Right lung (tissue), 5 donors: ENCODE data around the gene SIGLEC5. TPM values are rescaled to one million over a fixed set of nuclear protein-coding genes. Genes with fewer than 3 reads are reported as not detected.

ENCODE experiments used
- DNase-seq, 2 donors: peaks; one replicate each; pipeline ENCODE4 v3.0.0-alpha.2; 2013
- polyA plus RNA-seq, 5 donors: library from polyadenylated mRNA; unstranded; fragments of 120-200 nt; gene quantifications; one replicate each; pipeline versions ENCODE4 v1.2.1 to v1.2.3, GENCODE V29; 2013; ENCODE audit warnings: inconsistent platforms in 1 of 5, low replicate concordance in 1 of 5; ENCODE audit not compliant: insufficient read length in 5 of 5, insufficient read depth in 1 of 5

The SIGLEC5 gene
- polyA plus RNA-seq, 5 donors = 0.31 to 1.2 (median 0.50) TPM; not detected in 1

DNA sequence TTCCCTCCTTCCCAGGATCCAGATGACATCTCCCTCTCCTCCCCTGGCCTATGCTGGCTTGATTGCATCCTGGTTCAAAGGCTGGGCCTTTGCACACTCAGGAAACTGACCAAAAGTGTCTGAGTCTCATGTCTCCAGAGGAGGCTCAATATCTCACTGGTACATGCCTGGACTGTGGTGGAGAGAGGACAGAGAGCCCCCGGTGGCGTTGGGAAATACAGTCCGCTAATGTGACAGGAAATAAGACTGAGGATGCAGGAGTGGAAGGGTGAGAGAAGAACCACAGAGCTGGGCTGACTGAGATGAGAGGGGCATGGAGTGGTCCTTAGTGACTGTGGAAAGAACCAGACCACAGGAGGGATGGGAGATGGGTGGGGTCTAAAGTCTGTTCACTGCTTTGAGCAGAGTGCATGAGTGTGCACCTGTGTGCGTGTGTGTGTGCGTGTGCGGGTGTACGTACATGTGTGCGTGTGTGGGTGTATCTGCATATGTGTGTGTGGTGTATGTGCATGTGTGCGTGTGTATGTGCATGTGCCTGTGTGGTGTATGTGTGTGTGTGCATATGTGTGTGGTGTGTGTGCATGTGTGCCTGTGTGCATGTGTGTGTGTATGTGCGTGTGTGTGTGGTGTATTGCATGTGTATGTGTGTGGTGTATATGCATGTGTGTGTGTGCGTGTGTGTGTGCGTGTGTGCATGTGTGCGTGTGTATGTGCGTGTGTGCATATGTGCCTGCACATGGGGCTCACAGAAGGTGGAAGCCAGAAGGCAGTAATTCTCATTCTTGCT is 1.9 kb downstream of the SIGLEC5 start:
- no peak for DNase-seq

DNA sequence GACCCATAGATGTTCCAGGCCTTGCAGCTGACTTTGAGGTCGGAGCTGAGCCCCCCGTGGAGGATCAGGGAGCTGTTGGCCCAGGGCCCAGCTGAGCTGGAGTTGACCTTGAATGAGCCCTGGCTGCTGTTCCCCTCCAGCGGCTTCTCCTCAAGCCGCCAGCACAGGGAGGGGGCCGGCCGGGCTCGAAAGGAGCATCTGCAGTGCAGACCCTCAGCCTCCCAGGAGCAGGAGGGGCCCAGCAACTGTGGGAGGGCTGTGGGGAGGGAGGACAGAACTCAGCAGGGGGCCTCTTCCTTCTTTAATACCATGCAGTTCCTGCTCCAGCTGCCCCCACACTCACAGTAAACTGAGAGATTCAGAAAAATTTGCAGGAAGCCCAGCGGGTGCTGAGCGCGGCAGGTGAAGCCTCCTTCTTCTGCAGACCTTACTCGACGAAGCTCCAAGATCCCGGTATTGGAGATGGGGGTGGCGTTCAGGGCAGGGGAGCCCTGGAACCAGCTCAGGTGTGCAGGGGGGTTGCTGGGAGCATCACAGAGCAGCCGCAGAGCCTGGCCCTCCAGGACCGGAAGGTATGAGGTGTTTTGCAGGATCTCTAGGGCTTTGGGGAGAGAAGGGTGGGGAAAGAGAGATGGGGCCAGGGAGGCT is 2.6 kb downstream of the SIGLEC5 start:
- DNase-seq = no peak

DNA sequence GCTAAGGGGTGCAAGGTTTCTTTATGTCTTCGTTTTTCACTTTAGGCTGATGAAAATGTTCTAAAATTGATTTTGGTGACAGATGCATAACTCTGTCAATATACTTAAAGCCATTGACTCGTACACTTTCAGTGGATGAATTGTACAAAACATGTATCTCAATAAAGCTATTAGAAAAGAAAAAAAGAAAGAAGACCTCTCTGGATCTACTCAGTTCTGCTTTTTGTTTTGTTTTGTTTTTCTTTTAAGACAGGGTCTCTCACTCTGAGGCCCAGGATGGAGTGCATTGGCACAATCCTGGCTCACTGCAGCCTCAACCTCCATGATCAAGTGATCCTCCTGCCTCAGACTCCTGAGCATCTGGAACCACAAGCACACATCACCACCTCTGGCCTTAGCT is 3.5 kb downstream of the SIGLEC5 start:
- no peak for DNase-seq

DNA sequence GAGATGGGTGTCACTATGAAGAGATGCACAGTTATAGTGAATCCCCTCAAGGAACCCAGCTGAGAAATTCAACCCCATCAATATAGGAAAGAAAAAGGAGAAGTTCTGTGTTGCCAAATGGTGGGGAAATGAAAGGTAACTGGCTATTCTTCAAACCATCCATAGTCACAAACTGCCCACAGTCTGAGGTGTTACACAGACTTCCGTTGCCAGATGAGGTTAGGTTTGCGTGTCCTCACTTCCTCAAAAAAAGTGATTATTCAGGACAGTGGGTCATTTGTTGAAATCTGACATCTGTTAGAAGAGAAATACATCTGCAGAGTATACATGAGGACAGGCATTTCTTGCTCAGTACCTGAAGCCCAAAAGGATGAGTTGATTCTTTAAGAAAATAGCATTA is 9.0 kb downstream of the SIGLEC5 start:
- DNase-seq = no peak

DNA sequence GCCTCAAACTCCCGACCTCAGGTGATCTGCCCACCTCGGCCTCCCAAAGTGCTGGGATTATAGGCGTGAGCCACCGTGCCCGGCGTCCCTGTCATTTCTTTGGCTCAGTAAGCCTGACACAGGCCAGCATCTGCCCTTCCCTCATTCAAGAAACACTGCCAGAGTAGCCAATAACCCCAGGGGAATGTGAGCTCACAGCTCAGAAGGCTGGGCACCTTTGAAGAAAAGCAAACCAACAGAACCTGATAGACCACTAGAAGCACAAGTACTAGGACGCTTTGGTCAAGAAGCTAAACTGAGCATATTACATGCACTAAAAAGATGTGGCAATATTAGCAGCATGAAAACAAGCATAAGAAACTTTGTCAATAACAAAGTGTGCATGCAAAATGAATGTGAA is 14.2 kb downstream of the SIGLEC5 start:
- no peak for DNase-seq

DNA sequence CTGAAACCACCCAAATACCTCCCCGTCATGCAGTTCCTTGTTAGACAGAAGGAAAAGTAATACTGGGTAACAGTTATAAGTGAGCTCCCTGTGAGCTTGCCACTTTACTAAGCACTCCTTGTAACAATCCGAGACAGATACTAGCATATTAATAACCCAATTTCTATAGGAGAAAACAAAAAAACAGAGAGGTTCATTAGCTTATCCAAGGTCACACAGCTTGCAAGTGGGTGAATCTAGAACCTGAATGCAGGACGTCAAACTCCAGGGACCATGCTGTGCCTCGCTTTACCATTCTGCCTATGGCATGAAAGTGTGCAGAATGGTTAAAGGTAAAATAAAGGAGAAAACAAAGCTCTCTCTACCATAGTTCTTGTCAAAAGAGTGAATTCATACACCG is 15.4 kb downstream of the SIGLEC5 start:
- DNase-seq = no peak

DNA sequence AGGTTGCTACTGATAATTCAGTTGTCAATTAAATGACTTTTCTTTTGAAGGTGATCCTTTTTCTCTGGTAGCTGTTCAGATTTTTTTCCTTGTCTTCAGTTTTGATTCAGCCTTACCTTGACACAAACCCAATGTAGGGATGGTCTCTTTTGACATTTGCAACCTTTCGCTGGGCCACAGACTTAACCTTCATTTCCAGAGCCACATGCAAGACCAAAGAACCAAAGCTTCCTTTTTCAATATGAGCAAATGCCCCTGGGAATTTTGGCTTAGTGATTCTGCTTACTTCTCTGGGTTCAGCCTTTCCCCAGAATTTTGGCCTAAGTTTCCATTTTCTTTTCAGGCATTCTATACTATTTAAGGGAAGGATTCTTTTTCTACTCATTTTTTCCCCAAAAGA is 19.6 kb downstream of the SIGLEC5 start:
- no peak for DNase-seq

DNA sequence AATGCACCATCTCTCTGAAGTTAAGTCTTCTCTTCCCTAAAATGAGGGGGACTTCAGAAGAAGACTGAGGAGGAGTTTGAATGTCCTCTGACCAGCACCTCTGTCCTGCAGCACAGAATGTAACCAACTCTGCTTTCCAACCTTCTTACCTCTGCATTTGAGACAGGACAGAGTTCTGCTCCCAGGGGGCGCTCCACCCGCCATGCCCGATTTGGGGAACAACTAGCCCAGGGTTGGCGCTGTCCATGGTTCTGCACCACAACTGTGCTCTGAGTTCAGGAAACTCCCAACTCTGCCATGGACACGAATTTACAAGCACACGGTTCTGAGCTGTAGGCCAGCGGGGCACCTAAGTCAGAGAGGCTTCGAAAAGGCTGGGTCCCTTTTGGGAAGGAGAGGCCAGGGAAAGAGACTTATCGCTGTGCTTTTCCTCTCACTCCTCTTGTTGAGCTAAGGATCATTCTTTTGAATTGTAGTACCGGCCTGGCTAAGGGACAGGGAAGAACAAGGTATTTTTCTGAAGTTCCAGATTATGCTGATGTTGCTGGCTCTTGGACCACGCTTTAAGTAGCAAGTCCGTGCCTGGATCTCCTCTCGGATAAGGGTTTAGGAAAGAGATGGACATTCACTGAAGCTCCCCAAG is 22.2 kb downstream of the SIGLEC5 start:
- peak; percentile 24 to 37 for DNase-seq

DNA sequence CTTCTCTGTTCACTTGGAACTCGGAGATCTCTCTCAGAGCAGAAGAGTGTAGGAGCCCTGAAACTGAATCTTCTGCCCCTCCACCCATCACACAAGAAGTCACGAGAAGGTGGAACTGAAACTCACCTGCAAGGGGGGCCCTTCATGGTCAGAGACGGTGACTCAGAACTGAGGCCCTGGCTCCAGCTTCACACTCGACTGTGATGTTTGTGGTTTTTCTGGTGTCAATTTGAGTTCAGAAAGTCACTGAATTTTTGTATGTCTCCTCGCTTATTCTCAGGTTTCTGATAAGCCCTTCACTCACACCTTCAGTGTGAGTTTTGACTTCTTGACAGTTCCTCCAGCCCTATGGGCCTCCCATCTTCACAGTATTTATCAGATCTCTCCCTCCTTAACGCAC is 23.1 kb downstream of the SIGLEC5 start:
- no peak for DNase-seq

DNA sequence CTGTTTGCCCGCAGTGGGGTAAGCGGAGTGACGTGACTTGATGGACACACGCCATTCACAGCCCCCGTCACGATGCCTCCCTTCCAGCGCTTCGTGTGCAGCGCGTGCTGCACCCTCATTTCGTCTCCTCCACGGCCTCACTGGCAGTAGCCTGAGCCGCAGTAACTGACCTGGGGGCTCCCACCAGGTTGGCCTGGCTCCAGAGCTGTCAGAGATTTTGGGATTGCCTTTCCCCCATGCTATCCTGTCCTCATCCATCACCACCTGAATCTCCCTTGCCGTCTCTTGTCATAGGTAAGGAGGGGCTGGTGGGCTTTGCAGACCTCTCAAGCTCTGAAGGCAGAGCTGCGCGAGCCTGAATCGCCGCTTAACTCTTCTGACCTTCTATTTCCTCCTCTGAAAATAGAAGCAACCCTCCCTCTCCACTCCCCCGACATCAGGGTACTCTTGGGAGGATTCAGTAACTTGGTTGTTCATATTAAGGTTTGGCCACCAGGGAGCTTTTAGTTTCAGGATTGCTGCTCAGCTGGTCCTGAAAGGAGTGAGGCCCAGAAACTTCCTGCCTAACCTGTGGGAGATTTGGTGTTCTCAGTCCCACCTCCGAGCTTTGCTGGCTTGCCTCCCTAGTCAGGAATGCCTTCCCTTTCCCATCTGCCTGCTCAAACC is 27.9 kb downstream of the SIGLEC5 start:
- no peak for DNase-seq

DNA sequence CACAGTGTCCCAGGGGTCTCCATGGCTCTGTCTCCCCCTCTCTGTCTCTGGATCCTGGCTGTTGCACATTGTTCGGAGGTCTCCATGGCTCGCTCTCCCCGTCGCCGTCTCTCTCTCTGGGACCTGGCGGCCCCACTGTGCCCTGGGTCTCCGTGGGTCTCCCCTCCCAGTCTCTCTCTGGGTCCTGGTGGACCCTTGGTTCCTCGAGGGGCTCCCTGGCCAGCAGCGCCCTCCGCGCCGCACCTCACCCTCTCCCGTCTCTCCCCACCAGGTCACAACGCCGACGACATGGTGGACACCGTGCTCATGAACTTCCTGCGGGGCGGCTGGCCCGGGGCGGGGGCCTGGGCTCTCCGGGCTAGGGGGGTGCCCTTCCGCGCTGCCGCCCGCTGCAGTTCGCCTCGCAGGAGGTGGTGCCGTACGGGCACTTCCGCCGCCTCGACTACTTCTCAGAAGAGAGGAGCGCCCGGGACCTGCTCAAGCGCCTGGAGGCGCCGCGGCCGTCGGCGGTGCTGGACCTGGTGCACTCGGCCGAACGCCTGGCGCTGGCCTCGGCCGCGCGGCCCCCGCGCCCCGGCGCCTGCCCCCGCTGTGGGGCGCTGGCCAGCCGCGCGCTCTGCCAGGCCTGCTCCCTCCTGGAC is 29.1 kb downstream of the SIGLEC5 start:
- no peak for DNase-seq

DNA sequence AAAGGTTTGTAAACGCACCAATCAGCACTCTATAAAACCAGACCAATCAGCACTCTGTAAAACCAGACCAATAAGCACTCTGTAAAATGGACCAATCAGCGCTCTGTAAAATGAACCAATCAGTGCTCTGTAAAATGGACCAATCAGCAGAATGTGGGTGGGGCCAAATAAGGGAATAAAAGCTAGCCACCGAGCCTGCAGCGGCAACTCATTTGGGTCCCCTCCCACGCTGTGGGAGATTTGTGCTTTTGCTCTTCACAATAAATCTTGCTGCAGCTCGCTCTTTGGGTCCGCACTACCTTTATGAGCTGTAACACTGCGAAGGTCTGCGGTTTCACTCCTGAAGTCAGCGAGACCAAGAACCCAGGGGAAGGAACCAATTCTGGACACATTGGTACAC is 31.1 kb downstream of the SIGLEC5 start:
- DNase-seq = no peak

DNA sequence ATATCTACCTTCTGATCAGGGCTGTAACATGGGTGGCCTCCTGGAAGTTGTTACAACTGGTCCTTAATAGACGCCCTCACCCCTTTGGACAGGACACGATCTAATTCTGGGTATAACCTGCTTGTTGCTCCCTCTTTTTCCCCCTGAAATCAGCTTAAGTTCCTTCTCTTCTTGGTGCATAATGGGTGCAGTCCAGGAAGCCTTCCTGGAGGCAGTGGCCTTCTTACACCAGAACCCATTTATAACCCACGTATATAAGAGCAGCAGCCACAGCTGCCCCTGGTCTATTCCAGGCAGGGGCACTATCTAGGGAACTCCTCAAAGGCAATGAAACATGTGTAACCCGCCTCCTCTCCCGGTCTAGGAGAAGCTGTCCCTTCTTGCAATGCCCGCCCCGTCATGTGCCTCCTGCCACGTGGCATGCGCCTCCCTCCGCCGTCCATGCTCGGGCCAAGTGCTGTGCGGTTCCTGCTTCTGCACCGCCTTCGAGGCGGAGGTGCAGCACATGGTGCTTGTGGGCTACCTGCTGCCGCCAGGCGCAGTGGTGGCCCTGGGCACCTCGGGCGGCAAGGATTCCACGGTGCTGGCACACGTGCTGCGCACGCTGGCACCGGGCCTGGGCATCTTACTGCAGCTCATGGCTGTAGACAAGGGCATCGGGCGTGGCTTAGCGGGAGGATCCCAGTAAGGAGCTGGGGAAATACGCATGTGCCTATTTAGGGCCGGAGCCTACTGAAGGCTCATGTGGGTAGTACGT is 31.9 kb downstream of the SIGLEC5 start:
- DNase-seq = no peak

DNA sequence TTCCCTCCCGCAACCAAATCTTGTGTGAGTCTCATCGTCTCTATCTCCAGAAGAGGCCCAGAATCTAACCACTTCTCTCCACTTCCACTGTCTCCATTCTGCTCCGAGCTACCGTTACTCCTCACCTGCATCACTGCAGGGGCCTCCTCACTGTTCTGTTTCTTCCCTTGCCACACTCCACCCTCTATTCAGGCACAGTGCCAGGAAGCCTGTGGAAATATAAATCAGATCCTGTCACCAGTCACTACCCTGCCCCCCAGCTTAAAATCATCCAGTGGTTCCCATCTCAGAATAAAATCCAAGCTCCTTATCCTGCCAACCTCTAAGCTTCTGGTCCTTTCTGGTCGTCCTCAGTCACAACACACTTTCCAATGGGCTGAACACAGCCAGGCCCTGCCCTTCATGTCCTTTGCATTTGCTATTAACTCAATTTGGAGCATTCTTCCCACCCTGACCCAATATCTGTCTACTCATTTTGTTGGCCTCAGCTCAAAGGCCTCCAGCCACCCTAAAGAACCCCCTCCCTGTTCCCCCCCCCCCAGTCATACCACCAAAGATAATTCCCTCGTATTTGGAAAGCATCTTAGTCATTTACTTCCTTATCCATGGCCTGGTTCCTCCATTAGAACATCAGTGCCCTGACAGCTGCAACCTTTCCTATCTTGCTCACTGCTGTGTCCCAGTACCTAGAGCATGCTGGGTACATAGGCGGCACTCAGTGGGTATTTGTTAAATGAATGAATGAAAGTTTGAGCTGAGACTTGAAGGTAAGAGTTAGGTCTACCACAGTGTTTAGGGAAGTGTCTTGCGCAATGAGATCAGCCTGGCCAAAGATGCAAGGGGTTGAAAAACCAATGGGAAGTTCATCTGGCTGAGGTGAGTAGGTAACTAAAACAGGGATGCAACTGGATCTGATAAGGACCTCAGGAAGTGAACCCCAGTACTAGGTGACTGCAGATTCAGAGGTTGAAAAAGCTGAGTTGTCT is 34.7 kb downstream of the SIGLEC5 start:
- no peak for DNase-seq

DNA sequence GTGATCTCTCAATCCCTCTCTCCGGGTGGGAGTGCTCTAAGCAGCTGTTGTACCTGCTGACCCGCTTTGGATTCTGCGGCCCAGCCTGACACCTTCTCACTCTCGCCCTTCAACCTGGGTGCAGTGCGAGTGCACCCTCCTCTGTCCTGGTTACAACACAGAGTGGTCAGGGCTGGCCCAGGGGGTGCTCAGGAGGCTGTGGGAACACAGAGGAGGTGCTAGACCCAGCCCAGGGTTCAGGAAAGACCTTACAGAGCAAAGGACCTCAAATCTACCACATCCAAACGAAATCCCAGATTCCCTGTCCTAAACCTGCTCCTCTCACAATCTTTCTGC is 35.5 kb downstream of the SIGLEC5 start:
- DNase-seq = no peak

DNA sequence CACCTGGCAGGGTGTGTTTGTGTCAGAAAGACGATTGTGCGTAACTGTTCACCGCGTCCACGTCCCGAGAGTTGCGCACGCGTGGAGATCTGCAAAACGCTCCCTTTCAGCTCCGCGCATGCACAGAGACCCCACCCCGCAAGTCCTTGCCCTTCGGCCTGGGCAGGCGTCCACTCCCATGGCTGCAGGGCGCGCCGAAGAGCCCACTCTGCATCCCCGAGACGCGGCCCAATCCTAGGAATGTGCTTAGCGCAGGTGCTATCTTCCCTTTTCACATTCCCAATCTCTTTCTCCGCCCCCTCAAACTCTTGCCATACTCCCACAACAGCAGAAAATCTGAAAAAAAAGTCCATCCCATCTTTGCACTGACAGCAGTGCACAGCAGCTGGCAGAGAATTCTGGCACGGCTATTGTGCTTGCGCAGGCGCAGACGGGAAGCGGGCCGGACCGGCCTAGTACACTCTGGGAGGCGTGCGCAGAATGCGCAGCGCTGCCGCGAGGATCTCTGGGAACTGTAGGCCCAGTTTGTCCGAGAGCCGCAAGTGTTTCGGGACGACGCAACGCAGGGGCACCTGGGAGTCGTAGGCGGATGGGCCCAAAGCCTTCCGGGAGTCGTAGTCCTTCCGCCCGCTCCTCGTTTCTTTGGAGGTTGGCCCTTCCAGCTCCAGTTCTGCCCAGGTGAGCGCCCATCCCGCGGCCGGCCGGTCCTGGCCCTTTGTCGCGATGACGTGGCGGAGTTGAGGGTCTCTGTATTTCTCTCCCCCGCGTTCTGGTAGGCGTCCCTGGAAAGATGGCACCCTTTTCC is 36.0 kb downstream of the SIGLEC5 start:
- DNase-seq = peak; percentile 97 to 98

DNA sequence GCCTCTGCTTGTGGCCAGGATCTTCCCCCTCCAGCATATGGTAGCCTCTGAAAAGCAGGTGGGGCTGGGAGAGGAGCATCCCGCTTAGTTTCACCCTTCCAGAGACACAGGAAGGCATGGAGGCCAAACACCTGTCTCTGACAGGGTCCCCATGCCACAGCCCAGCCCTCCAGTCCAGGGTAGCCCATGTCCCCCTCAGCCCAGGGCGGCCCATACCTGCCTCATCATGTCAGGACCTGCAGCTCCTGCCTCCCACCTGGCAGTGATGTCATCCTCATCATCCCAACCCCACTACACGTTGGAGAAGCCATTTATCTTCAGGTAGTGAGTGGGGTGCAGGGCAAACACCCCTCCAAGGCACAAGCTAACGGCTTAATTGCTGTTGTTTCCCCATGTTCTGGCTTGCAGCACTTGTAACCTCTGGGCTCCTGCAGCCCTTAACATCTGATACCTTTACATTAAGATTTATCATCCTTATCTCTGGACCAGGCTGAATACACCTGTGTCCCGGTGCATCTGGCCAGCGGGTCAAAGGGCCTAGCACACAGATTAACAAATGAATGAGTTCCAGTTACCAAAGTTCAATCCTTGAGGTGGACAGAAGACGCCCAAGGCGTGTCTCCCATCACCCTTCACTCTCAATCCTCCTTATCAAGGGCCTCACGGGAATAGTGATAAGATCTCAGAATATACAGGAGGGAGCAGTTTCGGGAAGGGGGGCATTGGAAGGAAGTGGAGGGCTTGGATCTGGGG is 36.9 kb downstream of the SIGLEC5 start:
- DNase-seq = no peak

DNA sequence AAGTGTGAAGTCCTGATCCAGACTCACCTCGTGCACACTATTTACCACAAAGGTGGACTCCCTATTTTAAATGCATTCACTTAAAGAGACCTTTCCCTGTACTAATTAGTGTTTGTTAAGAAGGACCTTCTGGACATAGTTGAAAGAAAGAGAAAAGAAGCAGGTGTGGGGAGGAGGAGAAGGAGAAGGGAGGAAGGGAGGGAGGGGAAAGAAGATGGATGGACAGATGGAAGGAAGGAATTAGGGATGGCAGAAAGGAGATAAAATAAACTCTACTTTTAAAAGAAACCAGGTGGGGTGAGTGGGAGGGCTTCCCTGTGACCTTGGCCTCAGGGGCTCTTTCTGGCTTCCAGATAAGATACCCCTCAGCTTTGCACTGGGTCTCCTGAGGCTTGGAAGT is 37.7 kb downstream of the SIGLEC5 start:
- DNase-seq = no peak

DNA sequence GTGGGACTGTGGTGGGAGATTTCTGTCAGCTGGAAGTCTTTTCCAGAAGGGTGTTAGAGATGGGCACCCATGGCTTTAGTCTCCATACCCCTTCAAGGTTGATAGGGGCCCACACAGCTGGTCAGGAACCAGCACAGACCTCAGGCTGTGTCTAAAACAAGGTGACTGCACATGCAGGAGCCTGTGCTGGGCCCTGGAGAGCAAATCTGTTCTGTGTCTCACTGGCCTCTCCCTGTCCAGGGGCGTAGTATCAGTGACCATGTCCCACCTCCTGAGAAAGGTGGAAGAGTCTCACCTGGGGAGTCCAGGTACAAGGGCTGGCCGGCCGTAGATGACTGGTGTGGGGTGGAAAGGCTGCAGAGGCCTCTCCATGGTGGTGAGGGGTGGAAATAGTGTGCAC is 39.8 kb downstream of the SIGLEC5 start:
- no peak for DNase-seq
